H1 (cell line): ENCODE measurements around the gene CAMK1G. TPM values are rescaled to one million over a fixed set of nuclear protein-coding genes. Genes with fewer than 3 reads are reported as not detected.

Experiments
- CTCF ChIA-PET: fragments of 300-600 bp; sonication (Branson Sonifier 250); formaldehyde crosslinking; loops from one replicate; lab custom pipeline; 2021; ENCODE audit not compliant: partially characterized antibody; lab: Charles Lee
- POLR2A ChIA-PET: fragments of 300-600 bp; sonication (Branson Sonifier 250); formaldehyde crosslinking; loops from one replicate; lab custom pipeline; 2021; ENCODE audit warnings: inconsistent platforms; ENCODE audit not compliant: partially characterized antibody; lab: Charles Lee
- DNase-seq, 2 experiments: peaks; one replicate each; pipeline versions ENCODE4 v3.0.0 to v3.0.0-alpha.2; 2010 to 2022; ENCODE audit warnings: low spot score in 2 of 2, low read depth in 1 of 2, mixed read lengths in 1 of 2
- FAIRE-seq: peaks from 2 replicates; lab custom pipeline; 2011; peaks lifted over from hg19 to GRCh38; lab: Jason Lieb, UNC
- H2AFZ ChIP-seq: 2 replicates; pipeline ENCODE4 v1.8.1; 2012; ENCODE audit warnings: low read length, inconsistent platforms
- H2AK5ac ChIP-seq: 2 replicates; pipeline ENCODE4 v1.6.1; 2013; ENCODE audit warnings: low read depth, low read length
- H2BK120ac ChIP-seq: replicated peaks from 2 replicates; pipeline ENCODE3; 2013; ENCODE audit warnings: low read depth, low read length, inconsistent platforms
- H2BK12ac ChIP-seq: 2 replicates; pipeline ENCODE4 v1.6.1; 2013; ENCODE audit warnings: low read depth, low read length
- H2BK15ac ChIP-seq: 2 replicates; pipeline ENCODE4 v1.6.1; 2013; ENCODE audit warnings: low read length
- H2BK20ac ChIP-seq: 2 replicates; pipeline ENCODE4 v1.6.1; 2013; ENCODE audit warnings: low read length
- H2BK5ac ChIP-seq: 2 replicates; pipeline ENCODE4 v1.6.1; 2013; ENCODE audit warnings: low read depth, low read length
- H3K14ac ChIP-seq: 2 replicates; pipeline ENCODE4 v1.6.1; 2013; ENCODE audit warnings: inconsistent platforms; ENCODE audit not compliant: insufficient read length
- H3K18ac ChIP-seq: 2 replicates; pipeline ENCODE4 v1.6.1; 2013; ENCODE audit warnings: low read length; ENCODE audit errors: extremely low read depth
- H3K23ac ChIP-seq: 2 replicates; pipeline ENCODE4 v1.6.1; 2013; ENCODE audit warnings: inconsistent platforms; ENCODE audit not compliant: insufficient read length
- H3K23me2 ChIP-seq: 2 replicates; pipeline ENCODE4 v1.6.1; 2013; ENCODE audit warnings: low read depth, low read length
- H3K27ac ChIP-seq: 2 replicates; pipeline ENCODE4 v1.6.1; 2011; ENCODE audit warnings: low read depth, low read length, inconsistent platforms
- H3K27me3 ChIP-seq, 4 experiments: replicated peaks in 1 of 4; 1 replicate in 1 of 4; 2 replicates in 3 of 4; pipeline versions ENCODE4 v1.6.1 to v1.8.1; 2011 to 2013; ENCODE audit warnings: low read length in 3 of 4, mild to moderate bottlenecking in 3 of 4, inconsistent platforms in 2 of 4, mixed read lengths in 2 of 4, moderate library complexity in 1 of 4; ENCODE audit not compliant: control insufficient read depth in 3 of 4, insufficient read depth in 3 of 4; ENCODE audit errors: extremely low read depth in 1 of 4
- H3K36me3 ChIP-seq, 4 experiments: 2 replicates each; pipeline versions ENCODE4 v1.6.1 to v1.8.1; 2011 to 2013; ENCODE audit warnings: mild to moderate bottlenecking in 4 of 4, low read length in 3 of 4, moderate library complexity in 2 of 4, control low read depth in 1 of 4, inconsistent platforms in 1 of 4; ENCODE audit not compliant: insufficient read depth in 4 of 4, control insufficient read depth in 2 of 4
- H3K4ac ChIP-seq: replicated peaks from 2 replicates; pipeline ENCODE3; 2013; ENCODE audit warnings: low read length, low read depth, mixed read lengths, inconsistent platforms; ENCODE audit not compliant: insufficient read length
- H3K4me1 ChIP-seq, 4 experiments: replicated peaks in 1 of 4; 1 replicate in 1 of 4; 2 replicates in 3 of 4; pipeline versions ENCODE4 v1.6.1 to v1.8.1; 2011 to 2013; ENCODE audit warnings: low read length in 3 of 4, inconsistent platforms in 2 of 4, mixed read lengths in 1 of 4; ENCODE audit not compliant: insufficient read depth in 4 of 4, control insufficient read depth in 3 of 4
- H3K4me2 ChIP-seq, 2 experiments: 2 replicates each; pipeline versions ENCODE4 v1.6.1 to v1.8.1; 2011 to 2013; ENCODE audit warnings: low read depth in 2 of 2, low read length in 2 of 2, control low read depth in 1 of 2, inconsistent platforms in 1 of 2, mild to moderate bottlenecking in 1 of 2; ENCODE audit not compliant: insufficient read depth in 1 of 2
- H3K4me3 ChIP-seq, 4 experiments: fragments of 200-600, 300-600 bp in 1 of 4; sonication (generic), shearing (Covaris generic), sonication (Bioruptor Twin) in 1 of 4; 2 replicates each; pipeline versions ENCODE4 v1.5.1 to v1.8.1; 2011 to 2016; ENCODE audit warnings: low read length in 4 of 4, low read depth in 3 of 4, control low read depth in 2 of 4, inconsistent platforms in 2 of 4, mild to moderate bottlenecking in 2 of 4, mixed read lengths in 1 of 4, moderate library complexity in 1 of 4; ENCODE audit not compliant: insufficient read depth in 2 of 4; ENCODE audit errors: extremely low read depth in 1 of 4
- H3K56ac ChIP-seq: replicated peaks from 2 replicates; pipeline ENCODE3; 2013; ENCODE audit warnings: low read depth, mild to moderate bottlenecking, mixed read lengths, low read length, inconsistent platforms; ENCODE audit not compliant: insufficient read length
- H3K79me1 ChIP-seq: 2 replicates; pipeline ENCODE4 v1.6.1; 2013; ENCODE audit warnings: low read depth, low read length, control low read depth
- H3K79me2 ChIP-seq, 2 experiments: 2 replicates each; pipeline versions ENCODE4 v1.6.1 to v1.8.1; 2012 to 2013; ENCODE audit warnings: low read length in 2 of 2, mild to moderate bottlenecking in 2 of 2, inconsistent platforms in 1 of 2; ENCODE audit not compliant: insufficient read depth in 2 of 2, control insufficient read depth in 1 of 2
- H3K9ac ChIP-seq, 4 experiments: replicated peaks in 1 of 4; 1 replicate in 1 of 4; 2 replicates in 3 of 4; pipeline versions ENCODE4 v1.6.1 to v1.8.1; 2011 to 2013; ENCODE audit warnings: low read depth in 3 of 4, low read length in 3 of 4, control low read depth in 2 of 4, mild to moderate bottlenecking in 2 of 4, moderate library complexity in 2 of 4, inconsistent platforms in 1 of 4; ENCODE audit errors: extremely low read depth in 1 of 4
- H3K9me3 ChIP-seq, 2 experiments: 2 replicates each; pipeline versions ENCODE4 v1.6.1 to v1.8.1; 2012 to 2013; ENCODE audit warnings: mild to moderate bottlenecking in 2 of 2, moderate library complexity in 2 of 2, control low read depth in 1 of 2, inconsistent platforms in 1 of 2, low read depth in 1 of 2, low read length in 1 of 2, mixed read lengths in 1 of 2; ENCODE audit not compliant: insufficient read depth in 2 of 2
- H4K20me1 ChIP-seq, 2 experiments: replicated peaks in 1 of 2; 2 replicates each; pipeline versions ENCODE3 to v1.8.1; 2011 to 2013; ENCODE audit warnings: inconsistent platforms in 2 of 2, low read length in 2 of 2, mild to moderate bottlenecking in 1 of 2; ENCODE audit not compliant: insufficient read depth in 2 of 2, control insufficient read depth in 1 of 2
- H4K5ac ChIP-seq: 2 replicates; pipeline ENCODE4 v1.6.1; 2013; ENCODE audit warnings: low read length, low read depth, mixed read lengths, inconsistent platforms; ENCODE audit not compliant: insufficient read length
- H4K8ac ChIP-seq: 2 replicates; pipeline ENCODE4 v1.8.0; 2013; ENCODE audit warnings: mild to moderate bottlenecking, moderate library complexity, low read length, inconsistent platforms; ENCODE audit not compliant: insufficient read depth; ENCODE audit errors: extremely low read depth
- H4K91ac ChIP-seq: replicated peaks from 2 replicates; pipeline ENCODE3; 2013; ENCODE audit warnings: low read length, mixed read lengths, inconsistent platforms; ENCODE audit not compliant: insufficient read length
- CREB1 ChIP-seq: IDR thresholded peaks from 2 replicates; pipeline ENCODE4 v1.6.1; 2012; ENCODE audit warnings: inconsistent platforms
- CTBP2 ChIP-seq: IDR thresholded peaks from 2 replicates; pipeline ENCODE4 v1.7.0; 2011; ENCODE audit warnings: borderline replicate concordance, mild to moderate bottlenecking, moderate library complexity, mixed read lengths, low read length; ENCODE audit not compliant: insufficient read depth, insufficient read length
- FOSL1 ChIP-seq: IDR thresholded peaks from 2 replicates; pipeline ENCODE4 v1.6.1; 2011; ENCODE audit warnings: mild to moderate bottlenecking, low read depth, low read length, moderate library complexity; ENCODE audit not compliant: insufficient read depth
- HDAC6 ChIP-seq: IDR thresholded peaks from one replicate; pipeline ENCODE4 v1.7.1; 2012; ENCODE audit warnings: low read depth, mild to moderate bottlenecking, inconsistent platforms, low read length, moderate library complexity
- KDM1A ChIP-seq: fragments of 200-600, 300-600 bp; sonication (generic); IDR thresholded peaks from 2 replicates; pipeline ENCODE4 v1.7.1; 2016; ENCODE audit warnings: mild to moderate bottlenecking, low read length, borderline replicate concordance
- KDM5A ChIP-seq: fragments of 200-600 bp; IDR thresholded peaks from 2 replicates; pipeline ENCODE4 v1.7.1; 2012; ENCODE audit warnings: mild to moderate bottlenecking, low read length, inconsistent platforms, mixed read lengths
- MAFK ChIP-seq: IDR thresholded peaks from 2 replicates; pipeline ENCODE4 v1.6.1; 2012; ENCODE audit warnings: low read depth, mild to moderate bottlenecking, improper control_type of control experiment, low read length
- NANOG ChIP-seq: IDR thresholded peaks from 2 replicates; pipeline ENCODE4 v1.6.1; 2011; ENCODE audit warnings: low read length, low read depth, mild to moderate bottlenecking, inconsistent platforms; ENCODE audit not compliant: insufficient read depth, poor library complexity, severe bottlenecking
- POLR2AphosphoS5 ChIP-seq: IDR thresholded peaks from 2 replicates; pipeline ENCODE4 v1.6.1; 2011; ENCODE audit warnings: low read depth, low read length
- RFX5 ChIP-seq: IDR thresholded peaks from 2 replicates; pipeline ENCODE4 v1.6.1; 2011; ENCODE audit warnings: low read depth, low read length, improper control_type of control experiment, borderline replicate concordance
- SIN3A ChIP-seq, 2 experiments: IDR thresholded peaks in 1 of 2; conservative IDR thresholded peaks in 1 of 2; 2 replicates each; pipeline ENCODE4 v1.6.1; 2011 to 2012; ENCODE audit warnings: low read length in 2 of 2, improper control_type of control experiment in 1 of 2, low read depth in 1 of 2, mild to moderate bottlenecking in 1 of 2
- SP2 ChIP-seq: IDR thresholded peaks from 2 replicates; pipeline ENCODE4 v1.6.1; 2012; ENCODE audit warnings: mild to moderate bottlenecking, low read length, inconsistent platforms
- TCF12 ChIP-seq: IDR thresholded peaks from 2 replicates; pipeline ENCODE4 v1.6.1; 2011; ENCODE audit warnings: low read depth, mild to moderate bottlenecking, low read length
- YY1 ChIP-seq: IDR thresholded peaks from 2 replicates; pipeline ENCODE4 v1.6.1; 2011; ENCODE audit warnings: low read depth, mild to moderate bottlenecking, low read length
- ZNF274 ChIP-seq: IDR thresholded peaks from 2 replicates; pipeline ENCODE4 v1.7.0; 2012; ENCODE audit warnings: low read length, borderline replicate concordance; ENCODE audit errors: extremely low read depth
- WGBS, 2 experiments: shearing (Covaris generic) in 1 of 2; methylation state at CpG; one replicate each; pipeline versions ENCODE4 v1.1.6 to v1.1.7; 2013 to 2015; ENCODE audit warnings: low lambda C conversion rate in 2 of 2, mixed read lengths in 2 of 2, inconsistent platforms in 1 of 2, low coverage in 1 of 2, missing lambda C conversion rate in 1 of 2; ENCODE audit not compliant: insufficient replicate concordance in 2 of 2, insufficient coverage in 1 of 2, insufficient read length in 1 of 2; ENCODE audit errors: extremely low coverage in 1 of 2, missing lambda C conversion rate in 1 of 2; 5-methylcytosine and 5-hydroxymethylcytosine counted together
- polyA plus RNA-seq, 7 experiments: library from polyadenylated mRNA; depleted of rRNA in 3 of 7; stranded (reverse) in 5 of 7; unstranded in 2 of 7; fragments of >200 nt in 5 of 7; fragments of 200-250 nt in 2 of 7; gene quantifications; 1 replicate in 5 of 7; 2 replicates in 1 of 7; 4 replicates in 1 of 7; pipeline versions ENCODE4 v1.2.1 to v1.2.3, GENCODE V29; 2011 to 2013; ENCODE audit warnings: missing spikeins in 2 of 7, mixed read lengths in 2 of 7
- total RNA-seq: library from RNA; stranded (reverse); fragmentation: NEBNext Ultra II Directional; extraction: Animal tissue kit (Norgen Biotek cat#: 25700); gene quantifications from 2 replicates; pipeline ENCODE4 v1.2.1, GENCODE V29; 2021

The CAMK1G gene
- total and polyA plus RNA-seq, 2 of the 8 experiments (the other 6 are each of a cell fraction or from before 2014, with no cell fraction given): 1.00 to 1.0 TPM

GRCh38 chr1:209577346-209577745 lies 6.2 kb upstream of the CAMK1G start:
- POLR2A ChIA-PET: no interaction called here
- Histone ChIP-seq H4K8ac (no peak overlapping the region), H3K36me3 (no peaks in the 10 kb centered on the region)
- no peak for TF ChIP-seq SIN3A (conservative IDR thresholded peaks at IDR 0.05 in 1 of 2, IDR thresholded peaks at IDR 0.05 in 1 of 2; ENCODE audit: low read depth in 1 of 2, low read length in 2 of 2)
- no peak for TF ChIP-seq TCF12
- no peak for TF ChIP-seq FOSL1
- no peak for TF ChIP-seq RFX5
- no peak for TF ChIP-seq YY1
- no peak for TF ChIP-seq KDM5A
- no peak for TF ChIP-seq CREB1
- no peak for TF ChIP-seq HDAC6
- TF ChIP-seq SP2: no peak
- no peak for TF ChIP-seq MAFK
- TF ChIP-seq KDM1A: no peak
- no peak for TF ChIP-seq POLR2AphosphoS5
- TF ChIP-seq NANOG: no peak
- TF ChIP-seq CTBP2: no peak
- TF ChIP-seq ZNF274: no peak

More at GRCh38 chr1:209577346-209577745, 6.2 kb upstream of the CAMK1G start:
- DNase-seq: no peak
- no peak overlapping the region for H3K9ac ChIP-seq
- no peak for FAIRE-seq
- H2BK5ac ChIP-seq: no peak overlapping the region
- no peaks in the 10 kb centered on the region for H3K79me1 ChIP-seq
- H3K27ac ChIP-seq: no peak overlapping the region
- no peaks in the 10 kb centered on the region; the same call in 1 of the 2 replicates for H3K23me2 ChIP-seq
- WGBS, 2 experiments: 86% methylated on average over 3 of the region's 3 CpGs; no CpG with 5 or more reads in 1 of the 2 experiments
- no peaks in the 10 kb centered on the region for H4K20me1 ChIP-seq
- CTCF ChIA-PET: interaction anchor here (0.6 to 27.8 kb wide), 26 partner anchors 8 to 991 kb away, joined by 3 to 636 read pairs (median 10); partner anchors contain the start of genes G0S2 and LAMB3
- no peak overlapping the region for H3K56ac ChIP-seq
- H2BK12ac ChIP-seq: no peak overlapping the region
- no peak overlapping the region for H2AK5ac ChIP-seq
- no peak overlapping the region for H2AFZ ChIP-seq
- H3K14ac ChIP-seq: no peak overlapping the region
- no peak overlapping the region for H2BK120ac ChIP-seq
- H4K5ac ChIP-seq: no peak overlapping the region
- H3K4me1 ChIP-seq: peaks cover 0 to 4% (median 0%) of the 10 kb centered on the region in 4 experiments; a peak in 1 of 7 replicates
- no peak overlapping the region for H2BK15ac ChIP-seq
- H4K91ac ChIP-seq: no peak overlapping the region
- H2BK20ac ChIP-seq: no peak overlapping the region
- no peaks in the 10 kb centered on the region for H3K27me3 ChIP-seq
- no peaks in the 10 kb centered on the region for H3K79me2 ChIP-seq
- no peak overlapping the region for H3K4me3 ChIP-seq
- no peak overlapping the region for H3K4ac ChIP-seq
- H3K18ac ChIP-seq: no peak overlapping the region
- H3K4me2 ChIP-seq: no peak overlapping the region
- no peak overlapping the region for H3K23ac ChIP-seq
- no peaks in the 10 kb centered on the region for H3K9me3 ChIP-seq
